BLaER1 treated with 17β-estradiol and CSF1 and Interleukin-3, amounts not matched to agents 10 nM and 100 nM (cell line): ENCODE measurements around the gene OR6C3.

Source experiments
- H3K27ac ChIP-seq, 11 experiments: shearing (Covaris generic); formaldehyde crosslinking; 2 replicates each; pipeline ENCODE4 v1.8.1; 2022
- H3K27me3 ChIP-seq, 11 experiments: shearing (Covaris generic); formaldehyde crosslinking; 2 replicates each; pipeline ENCODE4 v1.8.1; 2022
- H3K36me3 ChIP-seq, 11 experiments: shearing (Covaris generic); formaldehyde crosslinking; 2 replicates each; pipeline ENCODE4 v1.8.1; 2022
- H3K4me1 ChIP-seq, 10 experiments: shearing (Covaris generic); formaldehyde crosslinking; 2 replicates each; pipeline ENCODE4 v1.8.1; 2022
- H3K4me2 ChIP-seq, 11 experiments: shearing (Covaris generic); formaldehyde crosslinking; 2 replicates each; pipeline ENCODE4 v1.8.1; 2022
- H3K4me3 ChIP-seq, 10 experiments: shearing (Covaris generic); formaldehyde crosslinking; 2 replicates each; pipeline ENCODE4 v1.8.1; 2022
- H3K9ac ChIP-seq, 11 experiments: shearing (Covaris generic); formaldehyde crosslinking; 2 replicates each; pipeline ENCODE4 v1.8.1; 2022
- H3K9me3 ChIP-seq, 11 experiments: shearing (Covaris generic); formaldehyde crosslinking; replicated peaks in 1 of 11; 2 replicates each; pipeline ENCODE4 v1.8.1; 2022
- H4K20me1 ChIP-seq, 11 experiments: shearing (Covaris generic); formaldehyde crosslinking; 2 replicates each; pipeline ENCODE4 v1.8.1; 2022
- Cebpa-rat ChIP-seq, 11 experiments: shearing (Covaris generic); IDR thresholded peaks; 2 replicates each; pipeline ENCODE4 v1.8.1; 2022

The OR6C3 gene

GRCh38 chr12:55365086-55365485, 34.5 kb downstream of the OR6C3 start:
- H3K4me1 ChIP-seq, result no peaks in the 10 kb centered on the region
- no peaks in the 10 kb centered on the region for H3K36me3 ChIP-seq
- H3K4me2 ChIP-seq, result no peak overlapping the region
- H3K27me3 ChIP-seq, result no peaks in the 10 kb centered on the region
- no peak overlapping the region for H3K27ac ChIP-seq
- no peak overlapping the region for H3K4me3 ChIP-seq
- H3K9me3 ChIP-seq, result no peaks in the 10 kb centered on the region
- no peak overlapping the region for H3K9ac ChIP-seq
- no peak for TF ChIP-seq Cebpa-rat (IDR thresholded peaks at IDR 0.05)
- no peaks in the 10 kb centered on the region for H4K20me1 ChIP-seq

DNA sequence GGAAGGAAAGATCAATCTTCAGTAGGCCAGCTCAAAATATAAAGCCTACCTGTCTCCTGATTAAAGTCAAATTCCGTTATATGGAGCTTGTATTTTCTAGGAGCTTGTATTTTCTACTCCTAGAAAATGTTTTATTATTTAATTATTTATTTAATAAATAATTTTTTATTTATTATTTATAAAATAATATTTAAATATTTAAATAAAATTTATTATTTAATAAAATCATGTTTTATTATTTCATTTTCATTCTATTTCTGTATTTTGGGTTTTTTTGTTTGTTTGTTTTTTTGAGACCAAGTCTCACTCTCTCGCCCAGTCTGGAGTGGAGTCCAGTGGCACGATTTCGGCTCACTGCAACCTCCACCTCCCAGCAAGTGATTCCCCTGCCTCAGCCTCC, 42.0 kb downstream of the OR6C3 start:
- no peak overlapping the region for H3K9ac ChIP-seq
- H3K36me3 ChIP-seq, result no peaks in the 10 kb centered on the region
- H3K4me3 ChIP-seq, result no peak overlapping the region
- no peaks in the 10 kb centered on the region for H3K4me1 ChIP-seq
- H3K9me3 ChIP-seq, result no peaks in the 10 kb centered on the region
- H4K20me1 ChIP-seq, result no peaks in the 10 kb centered on the region
- no peak for TF ChIP-seq Cebpa-rat (IDR thresholded peaks at IDR 0.05)
- H3K27me3 ChIP-seq, result no peaks in the 10 kb centered on the region
- no peak overlapping the region for H3K4me2 ChIP-seq
- no peak overlapping the region for H3K27ac ChIP-seq
